Measurements from ENCODE around the gene SETD5.

SETD5 gene

GRCh38 chr3:9397332-9397905, at the start of gene SETD5:
TSS of gene SETD5 (plus strand) at chr3:9397615. CDS start at chr3:9428939, 31,324 bp downstream.
- peak; percentile 96 for DNase-seq

GRCh38 chr3:9347887-9348286, 49.5 kb upstream of the SETD5 start:
- no peak for DNase-seq

GRCh38 chr3:9349321-9350117, 47.9 kb upstream of the SETD5 start:
- DNase-seq, result no peak

GRCh38 chr3:9351709-9352126, 45.7 kb upstream of the SETD5 start:
- DNase-seq, result no peak

GRCh38 chr3:9352917-9353752, 44.3 kb upstream of the SETD5 start:
- DNase-seq, result no peak

- no peak for DNase-seq
These were observed 35.6 kb upstream of the SETD5 start for GRCh38 chr3:9361691-9362388.

GRCh38 chr3:9362731-9363530, 34.5 kb upstream of the SETD5 start, which contains the start of gene THUMPD3:
TSS of gene THUMPD3 (plus strand) at chr3:9363054. CDS start at chr3:9365069, 2,015 bp downstream.
- DNase-seq, result peak; percentile 64

- DNase-seq, result no peak
These were observed 27.9 kb upstream of the SETD5 start for GRCh38 chr3:9369508-9369907.

- no peak for DNase-seq
These were observed 23.9 kb upstream of the SETD5 start for GRCh38 chr3:9373465-9373864.

GRCh38 chr3:9377981-9378380, 19.4 kb upstream of the SETD5 start:
- DNase-seq, result no peak

- no peak for DNase-seq
These were observed 18.1 kb upstream of the SETD5 start for GRCh38 chr3:9379327-9379726.

GRCh38 chr3:9380014-9380413, 17.4 kb upstream of the SETD5 start:
- no peak for DNase-seq

- DNase-seq, result no peak
These were observed 13.1 kb upstream of the SETD5 start for GRCh38 chr3:9384141-9384828.

GRCh38 chr3:9385187-9386077, 12.0 kb upstream of the SETD5 start:
- no peak for DNase-seq

- no peak for DNase-seq
These were observed 11.3 kb upstream of the SETD5 start for GRCh38 chr3:9386078-9386459.

- no peak for DNase-seq
These were observed 10.7 kb upstream of the SETD5 start for GRCh38 chr3:9386501-9387321.

- DNase-seq, result no peak
These were observed 10.1 kb upstream of the SETD5 start for GRCh38 chr3:9387322-9387655.

GRCh38 chr3:9388142-9388541, 9.3 kb upstream of the SETD5 start:
- DNase-seq, result no peak

- DNase-seq, result no peak
These were observed 8.7 kb upstream of the SETD5 start for GRCh38 chr3:9388562-9389272.
